Smooth muscle cell (in vitro differentiated cells): ENCODE results near the gene PROSER3. TPM values are rescaled to one million over a fixed set of nuclear protein-coding genes. Genes with fewer than 3 reads are reported as not detected.

Experiments used
- DNase-seq: peaks from one replicate; lab custom pipeline; 2025; ENCODE audit not compliant: unreplicated experiment; lab: John Stamatoyannopoulos, UW
- H2AFZ ChIP-seq: fragments of 200-600 bp; sonication (generic); 2 replicates; pipeline ENCODE4 v1.6.0; 2016; ENCODE audit warnings: antibody characterized with exemption, low read depth, mild to moderate bottlenecking
- H3F3A ChIP-seq: fragments of 200-600 bp; sonication (generic); 2 replicates; pipeline ENCODE4 v1.6.0; 2017; ENCODE audit warnings: antibody characterized with exemption, low read depth
- H3K27ac ChIP-seq: fragments of 200-600 bp; sonication (generic); 2 replicates; pipeline ENCODE4 v1.5.1; 2016; ENCODE audit warnings: low read depth, mild to moderate bottlenecking
- H3K27me3 ChIP-seq: fragments of 200-600 bp; sonication (generic); 2 replicates; pipeline ENCODE4 v1.6.1; 2016; ENCODE audit warnings: low read depth, mild to moderate bottlenecking
- H3K36me3 ChIP-seq: fragments of 200-600 bp; sonication (generic); 2 replicates; pipeline ENCODE4 v1.5.1; 2016; ENCODE audit warnings: low read depth
- H3K4me1 ChIP-seq: fragments of 200-600 bp; sonication (generic); 2 replicates; pipeline ENCODE4 v1.5.1; 2016; ENCODE audit warnings: low read depth
- H3K4me2 ChIP-seq: fragments of 200-600 bp; sonication (generic); 2 replicates; pipeline ENCODE4 v1.6.0; 2016; ENCODE audit warnings: mild to moderate bottlenecking
- H3K4me3 ChIP-seq: fragments of 200-600 bp; sonication (generic); 2 replicates; pipeline ENCODE4 v1.5.1; 2016; ENCODE audit warnings: mild to moderate bottlenecking
- H3K79me2 ChIP-seq: fragments of 200-600 bp; sonication (generic); 2 replicates; pipeline ENCODE4 v1.6.0; 2016; ENCODE audit warnings: low read depth, mild to moderate bottlenecking
- H3K9ac ChIP-seq: fragments of 200-600 bp; sonication (generic); 2 replicates; pipeline ENCODE4 v1.6.0; 2016; ENCODE audit warnings: low read depth
- H3K9me3 ChIP-seq: fragments of 200-600 bp; sonication (generic); replicated peaks from 2 replicates; pipeline ENCODE4 v1.5.1; 2016; ENCODE audit warnings: low read depth
- H4K20me1 ChIP-seq: fragments of 200-600 bp; sonication (generic); 2 replicates; pipeline ENCODE4 v1.6.0; 2016; ENCODE audit warnings: low read depth
- CTCF ChIP-seq: fragments of 200-600 bp; sonication (generic); IDR thresholded peaks from 2 replicates; pipeline ENCODE4 v1.5.1; 2017; ENCODE audit warnings: borderline replicate concordance, mild to moderate bottlenecking, antibody characterized with exemption; ENCODE audit not compliant: insufficient read depth, poor library complexity, severe bottlenecking
- WGBS: methylation state at CpG from one replicate; pipeline ENCODE4 v1.1.7; 2016; ENCODE audit warnings: low lambda C conversion rate; 5-methylcytosine and 5-hydroxymethylcytosine counted together
- polyA plus RNA-seq: library from polyadenylated mRNA; unstranded; fragments of >200 nt; fragmentation: Nextera tagmentation; extraction: Ambion mirVana; gene quantifications from 2 replicates; pipeline ENCODE4 v1.2.1, GENCODE V29; 2016
- total RNA-seq: library from RNA; depleted of rRNA; stranded (reverse); fragments of >200 nt; gene quantifications from 2 replicates; pipeline ENCODE4 v1.2.3, GENCODE V29; 2014

PROSER3 gene
- total and polyA plus RNA-seq, 2 experiments from 2014 or later, result 13.7 to 24.8 TPM

DNA sequence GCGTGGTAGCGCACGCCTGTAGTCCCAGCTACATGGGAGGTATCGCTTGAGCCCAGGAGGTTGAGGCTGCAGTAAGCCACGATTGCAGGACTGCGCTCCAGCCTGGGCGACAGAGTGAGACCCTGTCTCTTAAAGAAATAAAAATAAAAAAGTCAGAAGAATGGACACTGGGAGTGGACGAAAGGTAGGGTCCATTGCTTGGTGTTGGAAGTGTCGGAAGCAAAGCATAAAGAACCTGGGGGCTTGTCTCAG lies 17.0 kb downstream of the PROSER3 start:
- H3K79me2 ChIP-seq, result no peaks in the 10 kb centered on the region
- H2AFZ ChIP-seq, result no peak overlapping the region
- H3K4me1 ChIP-seq, result peaks cover 6% of the 10 kb centered on the region
- H3K4me3 ChIP-seq, result peak overlapping the region; percentile 83
- H3F3A ChIP-seq, result no peaks in the 10 kb centered on the region
- H3K27me3 ChIP-seq, result no peaks in the 10 kb centered on the region
- DNase-seq, result no peak
- 33% methylated on average over 9 of the region's 9 CpGs for WGBS
- H3K9ac ChIP-seq, result no peak overlapping the region
- H4K20me1 ChIP-seq, result no peaks in the 10 kb centered on the region
- no peak overlapping the region for H3K27ac ChIP-seq
- H3K9me3 ChIP-seq, result no peaks in the 10 kb centered on the region
- no peaks in the 10 kb centered on the region for H3K36me3 ChIP-seq
- H3K4me2 ChIP-seq, result peak overlapping the region; percentile 90
- no peak for TF ChIP-seq CTCF

- H3K9ac ChIP-seq, result peak within 1 kb of the TSS; percentile 51
- no peaks in the 10 kb centered on the region for H3K27me3 ChIP-seq
- no peak for TF ChIP-seq CTCF
- peak within 1 kb of the TSS; percentile 83 for H3K4me3 ChIP-seq
- WGBS, result 2% methylated on average over 40 of the region's 82 CpGs
- peak within 1 kb of the TSS; percentile 90 for H3K4me2 ChIP-seq
- no peaks in the 10 kb centered on the region for H3K79me2 ChIP-seq
- H4K20me1 ChIP-seq, result no peaks in the 10 kb centered on the region
- DNase-seq, result peak; percentile 93
- H3K36me3 ChIP-seq, result no peaks in the 10 kb centered on the region
- no peak within 1 kb of the TSS for H2AFZ ChIP-seq
- H3F3A ChIP-seq, result no peaks in the 10 kb centered on the region
- H3K9me3 ChIP-seq, result no peaks in the 10 kb centered on the region
- no peak within 1 kb of the TSS for H3K27ac ChIP-seq
- peaks cover 6% of the 10 kb centered on the region for H3K4me1 ChIP-seq
Measured at GRCh38 chr19:35775298-35776101, 17.5 kb downstream of the PROSER3 start, which contains the start of gene ARHGAP33. TSS of gene ARHGAP33 (plus strand) at chr19:35775564. CDS start at chr19:35775659, 95 bp downstream.

GRCh38 chr19:35776102-35776788 lies 18.3 kb downstream of the PROSER3 start:
- H2AFZ ChIP-seq, result no peak overlapping the region
- WGBS, result 55% methylated on average over 11 of the region's 13 CpGs
- no peaks in the 10 kb centered on the region for H3K36me3 ChIP-seq

More at GRCh38 chr19:35776102-35776788, 18.3 kb downstream of the PROSER3 start:
- H3K9ac ChIP-seq, result no peak overlapping the region
- no peak overlapping the region for H3K27ac ChIP-seq
- H4K20me1 ChIP-seq, result no peaks in the 10 kb centered on the region
- peak overlapping the region; percentile 83 for H3K4me3 ChIP-seq
- H3F3A ChIP-seq, result no peaks in the 10 kb centered on the region
- no peak for DNase-seq
- H3K4me1 ChIP-seq, result peaks cover 6% of the 10 kb centered on the region
- H3K27me3 ChIP-seq, result no peaks in the 10 kb centered on the region
- H3K4me2 ChIP-seq, result peak overlapping the region; percentile 90
- no peaks in the 10 kb centered on the region for H3K9me3 ChIP-seq
- TF ChIP-seq CTCF, result no peak
- H3K79me2 ChIP-seq, result no peaks in the 10 kb centered on the region
